NCI-H2227 (cell line): Measurements from ENCODE around the gene TRERF1.
A peak's percentile ranks its signal among the peaks of the same experiment; 100 is the strongest.
"Not testable (repeated sequence)": the region's sequence is repeated elsewhere in the genome, so short reads cannot be mapped to it uniquely, and the experiment has no call there.

Experiments used
- DNase-seq: peaks from one replicate; lab custom pipeline; 2025; ENCODE audit not compliant: unreplicated experiment; lab: John Stamatoyannopoulos, UW

Gene TRERF1

GRCh38 chr6:42451333-42452170 lies at the start of gene TRERF1:
Gene TRERF1, minus strand, starts transcription at chr6:42451926. Its CDS starts 182,336 bp downstream, at chr6:42269590.
- DNase-seq, result peak; percentile 87

- no peak for DNase-seq
Measured at GRCh38 chr6:42498473-42499128, 46.9 kb upstream of the TRERF1 start.

GRCh38 chr6:42493914-42494539 lies 42.3 kb upstream of the TRERF1 start:
- no peak for DNase-seq

- DNase-seq, result no peak
Measured at GRCh38 chr6:42488129-42488528, 36.4 kb upstream of the TRERF1 start.

GRCh38 chr6:42484261-42484660 lies 32.5 kb upstream of the TRERF1 start:
- no peak for DNase-seq

- no peak for DNase-seq
Measured at GRCh38 chr6:42482174-42482573, 30.4 kb upstream of the TRERF1 start.

- DNase-seq, result no peak
Measured at GRCh38 chr6:42471714-42472113, 20.0 kb upstream of the TRERF1 start.

- DNase-seq, result no peak
Measured at GRCh38 chr6:42471142-42471541, 19.4 kb upstream of the TRERF1 start.

GRCh38 chr6:42468273-42468672 lies 16.5 kb upstream of the TRERF1 start:
- DNase-seq, result no peak

- no peak for DNase-seq
Measured at GRCh38 chr6:42467651-42468050, 15.9 kb upstream of the TRERF1 start.

- not testable (repeated sequence) for DNase-seq
Measured at GRCh38 chr6:42466470-42466869, 14.7 kb upstream of the TRERF1 start.

- DNase-seq, result no peak
Measured at GRCh38 chr6:42462474-42462972, 10.8 kb upstream of the TRERF1 start.

GRCh38 chr6:42460883-42461282 lies 9.2 kb upstream of the TRERF1 start:
- no peak for DNase-seq

- DNase-seq, result no peak
Measured at GRCh38 chr6:42459888-42460287, 8.2 kb upstream of the TRERF1 start.

- DNase-seq, result no peak
Measured at GRCh38 chr6:42454428-42454791, 2.7 kb upstream of the TRERF1 start.

GRCh38 chr6:42453654-42454427 lies 2.1 kb upstream of the TRERF1 start:
- peak; percentile 69 for DNase-seq

GRCh38 chr6:42453031-42453653 lies 1.4 kb upstream of the TRERF1 start:
- DNase-seq, result peak; percentile 88

- DNase-seq, result peak; percentile 87
Measured at GRCh38 chr6:42452171-42453030, 675 bp upstream of the TRERF1 start.

GRCh38 chr6:42450477-42451332 lies 1.0 kb downstream of the TRERF1 start:
- DNase-seq, result no peak
